Suppressor macrophage treated with lipopolysaccharide for 4 hours (primary cell): ENCODE data around the gene FTO.

Source experiments
- DNase-seq: peaks from one replicate; pipeline ENCODE4 v3.0.0-alpha.2; 2020

Gene FTO

DNA sequence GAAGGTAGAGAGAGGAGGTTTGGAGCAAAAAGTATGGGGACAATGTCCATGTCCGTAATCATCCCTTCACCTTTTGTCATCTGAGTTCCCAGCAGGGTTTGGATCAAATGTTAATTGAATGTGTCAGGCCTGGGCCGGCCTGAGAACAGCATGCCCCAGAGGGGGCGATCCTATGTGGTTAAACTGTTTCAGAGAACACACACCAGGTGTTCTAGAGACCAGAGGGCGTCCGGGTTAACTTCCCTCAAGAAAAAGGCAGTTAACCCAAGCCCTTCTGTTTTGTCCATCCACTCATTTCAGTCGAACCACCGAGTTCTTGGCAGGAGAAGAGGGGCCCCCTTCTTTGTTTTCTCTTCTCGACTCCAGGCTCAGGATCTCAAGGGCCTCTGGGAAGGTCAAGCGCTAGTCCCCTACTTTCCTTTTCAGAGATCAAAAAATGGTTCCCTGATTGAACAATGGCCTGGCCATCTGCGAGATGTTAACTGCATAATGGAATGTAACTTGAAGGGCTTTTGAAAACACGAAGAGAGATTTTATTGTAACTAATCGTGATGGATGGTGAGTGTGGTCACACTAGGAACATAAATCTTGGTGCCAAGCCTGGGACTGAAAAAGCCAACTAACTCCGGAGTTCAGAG lies 440.1 kb downstream of the FTO start:
- no peak for DNase-seq

GRCh38 chr16:54144572-54144947 lies 440.6 kb downstream of the FTO start:
- DNase-seq: no peak

DNA sequence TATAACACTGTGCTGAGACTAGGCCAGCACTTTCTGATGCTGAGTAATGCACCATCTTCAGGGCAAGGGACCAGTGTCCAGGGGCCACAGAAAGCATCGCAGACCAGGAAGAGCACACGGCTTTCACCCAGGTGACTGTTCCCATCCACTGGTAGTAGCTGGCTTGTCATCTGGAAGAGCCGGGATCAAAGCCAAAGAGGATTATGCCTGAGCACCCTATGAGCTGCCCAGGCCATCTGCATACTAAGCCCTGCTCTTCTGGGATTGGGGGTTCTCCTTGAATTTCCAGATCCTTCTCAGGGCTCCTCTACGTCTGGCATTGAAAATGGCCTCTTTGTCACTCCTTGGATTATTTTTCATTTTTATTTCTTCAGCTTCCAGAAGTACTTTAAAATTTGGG lies 441.9 kb downstream of the FTO start:
- no peak for DNase-seq

GRCh38 chr16:54148974-54149373 lies 445.0 kb downstream of the FTO start:
- no peak for DNase-seq

- DNase-seq: no peak
Observed at GRCh38 chr16:54150861-54151260, 446.9 kb downstream of the FTO start.

- no peak for DNase-seq
Observed at GRCh38 chr16:54152362-54153239, 448.6 kb downstream of the FTO start.

DNA sequence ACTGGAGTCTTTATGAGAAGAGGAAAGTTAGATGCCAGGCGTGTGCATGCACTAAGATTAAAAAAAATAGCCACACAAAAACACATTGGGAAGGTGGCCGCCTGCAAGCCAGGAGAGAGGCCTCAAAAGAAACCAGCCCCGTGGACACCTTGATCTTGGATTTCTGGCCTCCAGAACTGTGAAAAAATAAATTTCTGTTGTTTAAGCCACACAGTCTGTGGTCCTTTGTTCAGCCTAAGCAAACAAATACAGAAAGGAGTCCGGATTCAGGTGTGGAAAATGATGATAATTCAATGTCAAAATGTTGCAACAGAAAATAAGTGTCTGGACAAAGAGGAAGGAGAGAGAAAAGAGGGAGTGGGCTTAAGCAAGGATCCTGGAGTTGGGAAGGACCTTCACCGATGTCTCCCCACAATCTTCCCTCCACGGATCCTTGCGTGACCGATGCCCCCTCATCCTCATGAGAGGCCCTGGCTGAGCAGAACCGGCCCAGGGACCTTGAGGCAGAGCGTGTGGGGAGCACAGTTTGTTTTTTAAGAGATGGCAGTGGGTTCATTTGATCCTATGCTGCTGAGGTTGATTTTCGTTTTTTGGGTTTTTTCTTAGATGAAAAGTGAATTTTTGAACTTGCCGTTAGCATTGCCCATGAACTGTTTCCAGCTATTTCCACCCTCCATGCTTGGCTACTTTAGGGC lies 449.4 kb downstream of the FTO start:
- no peak for DNase-seq

- DNase-seq: no peak
Observed at GRCh38 chr16:54156349-54156748, 452.4 kb downstream of the FTO start.

DNA sequence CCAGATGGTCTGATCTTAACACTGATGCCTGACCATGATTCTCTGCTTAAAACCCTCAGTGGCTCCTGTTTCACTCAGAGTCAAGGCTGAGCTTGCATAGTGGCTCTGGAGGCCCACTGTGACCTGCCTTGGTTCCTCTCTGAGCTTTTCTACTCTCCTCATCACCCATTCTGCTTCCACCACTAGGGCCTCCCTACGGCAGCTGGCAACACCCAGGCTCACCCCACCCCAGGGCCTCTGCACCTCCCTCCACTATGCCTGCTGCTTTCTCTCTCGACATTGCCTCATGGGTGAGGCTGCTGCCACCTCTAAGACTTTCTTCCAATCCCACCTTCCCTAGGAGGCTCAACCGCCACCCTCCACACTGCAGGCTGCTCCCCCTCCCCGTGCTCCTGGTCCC lies 455.0 kb downstream of the FTO start:
- DNase-seq: no peak

GRCh38 chr16:54159490-54160080 lies 455.6 kb downstream of the FTO start:
- no peak for DNase-seq

- no peak for DNase-seq
Observed at GRCh38 chr16:54160252-54160860, 456.4 kb downstream of the FTO start.

GRCh38 chr16:54160939-54161897 lies 457.3 kb downstream of the FTO start:
- no peak for DNase-seq

- DNase-seq: no peak
Observed at GRCh38 chr16:54163197-54163843, 459.4 kb downstream of the FTO start.

GRCh38 chr16:54164789-54165173 lies 460.8 kb downstream of the FTO start:
- no peak for DNase-seq

DNA sequence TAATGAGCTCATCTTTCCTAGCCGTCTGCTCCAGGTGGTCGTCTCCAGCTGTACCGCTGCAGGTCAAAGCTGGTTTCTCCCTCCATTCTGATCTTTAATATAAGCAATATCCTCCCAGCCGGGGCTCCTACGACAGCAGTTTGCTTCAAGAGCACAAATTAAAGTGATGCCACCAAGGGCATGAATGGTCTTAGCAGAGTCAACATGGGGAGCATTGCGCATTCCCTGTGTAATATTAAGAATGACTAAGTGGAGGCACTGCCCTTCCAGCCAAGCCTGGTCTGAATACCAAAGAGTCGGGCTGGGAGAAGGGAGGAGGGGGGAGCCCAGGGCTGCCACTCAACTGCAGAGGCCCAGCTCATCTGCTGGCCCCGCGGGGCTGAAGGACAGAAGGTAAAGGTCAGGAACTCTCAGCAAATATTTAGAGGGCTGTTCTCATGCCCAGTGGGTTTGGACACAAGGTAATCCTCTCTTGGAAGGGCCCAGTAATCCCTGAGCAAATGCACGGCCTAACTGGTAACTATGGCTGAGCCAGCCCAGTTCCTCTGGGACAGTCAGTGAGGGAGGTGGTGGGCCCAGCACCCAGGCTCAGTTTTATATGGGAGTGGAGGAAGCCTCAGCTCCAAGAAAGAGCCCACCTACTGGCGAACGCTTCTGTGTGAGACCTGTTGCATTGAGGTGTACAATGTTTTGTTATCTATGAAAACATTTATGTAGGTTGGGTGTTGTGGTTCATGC lies 461.4 kb downstream of the FTO start:
- DNase-seq: no peak

- DNase-seq: no peak
Observed at GRCh38 chr16:54165912-54166865, 462.2 kb downstream of the FTO start.

- no peak for DNase-seq
Observed at GRCh38 chr16:54169112-54169511, 465.2 kb downstream of the FTO start.

- DNase-seq: no peak
Observed at GRCh38 chr16:54171626-54172537, 467.9 kb downstream of the FTO start.
